ENCODE data around the gene ZMIZ2. TPM values are rescaled to one million over a fixed set of nuclear protein-coding genes. Genes with fewer than 3 reads are reported as not detected.

The ZMIZ2 gene
- total and polyA plus RNA-seq, 9 of the 15 experiments (the other 6 are each of a cell fraction or from before 2014, with no cell fraction given) = 0.13 to 40.3 (median 4.9) TPM

DNA sequence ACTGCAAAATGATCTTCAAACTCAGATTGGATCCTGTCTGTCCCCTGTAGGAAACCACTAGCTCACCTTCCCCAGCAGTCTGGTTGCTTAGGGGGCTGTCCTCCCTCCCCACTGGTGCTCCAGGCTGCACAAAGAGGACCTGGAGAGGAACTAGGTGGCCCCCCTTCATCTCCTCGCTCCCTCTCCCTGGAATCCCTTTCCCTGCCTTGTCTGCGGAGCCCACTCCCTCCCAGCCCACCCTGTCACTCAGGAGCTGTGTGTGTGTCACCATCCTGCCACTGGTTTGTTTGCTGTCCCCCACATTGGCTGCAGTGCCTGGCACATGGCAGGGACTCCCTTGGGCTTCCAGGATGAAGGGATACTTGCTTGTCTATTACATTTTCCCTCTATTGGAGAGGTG lies 35.5 kb upstream of the ZMIZ2 start:
- no peak for ATAC-seq
- no peak overlapping the region for H3K4me3 ChIP-seq
- no CpG with 5 or more reads among the region's 2 CpGs for WGBS (ENCODE audit: insufficient coverage, low coverage, missing lambda C conversion rate)
- H3K79me2 ChIP-seq (ENCODE audit: control insufficient read depth, insufficient read depth, low read length) = no peaks in the 10 kb centered on the region
- no peak for TF ChIP-seq SAFB (IDR thresholded peaks at IDR 0.05; ENCODE audit: borderline replicate concordance, low read depth, low read length)
- TF ChIP-seq ZNF324 (CRISPR knock-in tag; IDR thresholded peaks at IDR 0.05) = no peak
- TF ChIP-seq HDAC8 (tag; IDR thresholded peaks at IDR 0.05) = no peak
- TF ChIP-seq TSC22D4 (tag; IDR thresholded peaks at IDR 0.05) = no peak
- TF ChIP-seq SLC30A9 (CRISPR knock-in tag; IDR thresholded peaks at IDR 0.05) = no peak
- no peak for TF ChIP-seq TOE1 (IDR thresholded peaks at IDR 0.05; ENCODE audit: borderline replicate concordance)
- TF ChIP-seq TOE1 (CRISPR knock-in tag; IDR thresholded peaks at IDR 0.05; ENCODE audit: borderline replicate concordance, low read depth) = no peak
- TF ChIP-seq ZSCAN32 (CRISPR knock-in tag; IDR thresholded peaks at IDR 0.05) = no peak
- TF ChIP-seq, protein P1, sequence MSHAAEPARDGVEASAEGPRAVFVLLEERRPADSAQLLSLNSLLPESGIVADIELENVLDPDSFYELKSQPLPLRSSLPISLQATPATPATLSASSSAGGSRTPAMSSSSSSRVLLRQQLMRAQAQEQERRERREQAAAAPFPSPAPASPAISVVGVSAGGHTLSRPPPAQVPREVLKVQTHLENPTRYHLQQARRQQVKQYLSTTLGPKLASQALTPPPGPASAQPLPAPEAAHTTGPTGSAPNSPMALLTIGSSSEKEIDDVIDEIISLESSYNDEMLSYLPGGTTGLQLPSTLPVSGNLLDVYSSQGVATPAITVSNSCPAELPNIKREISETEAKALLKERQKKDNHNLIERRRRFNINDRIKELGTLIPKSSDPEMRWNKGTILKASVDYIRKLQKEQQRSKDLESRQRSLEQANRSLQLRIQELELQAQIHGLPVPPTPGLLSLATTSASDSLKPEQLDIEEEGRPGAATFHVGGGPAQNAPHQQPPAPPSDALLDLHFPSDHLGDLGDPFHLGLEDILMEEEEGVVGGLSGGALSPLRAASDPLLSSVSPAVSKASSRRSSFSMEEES (CRISPR knock-in tag; IDR thresholded peaks at IDR 0.05) = no peak
- TF ChIP-seq, protein P2, sequence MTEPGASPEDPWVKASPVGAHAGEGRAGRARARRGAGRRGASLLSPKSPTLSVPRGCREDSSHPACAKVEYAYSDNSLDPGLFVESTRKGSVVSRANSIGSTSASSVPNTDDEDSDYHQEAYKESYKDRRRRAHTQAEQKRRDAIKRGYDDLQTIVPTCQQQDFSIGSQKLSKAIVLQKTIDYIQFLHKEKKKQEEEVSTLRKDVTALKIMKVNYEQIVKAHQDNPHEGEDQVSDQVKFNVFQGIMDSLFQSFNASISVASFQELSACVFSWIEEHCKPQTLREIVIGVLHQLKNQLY (CRISPR knock-in tag; conservative IDR thresholded peaks at IDR 0.05) = no peak
- TF ChIP-seq GABPB1 (CRISPR knock-in tag; IDR thresholded peaks at IDR 0.05) = no peak
- no peak for TF ChIP-seq ELK1 (CRISPR knock-in tag; IDR thresholded peaks at IDR 0.05)
- H3K27me3 ChIP-seq (ENCODE audit: control insufficient read depth in 2 of 2, insufficient read depth in 2 of 2, low read length in 2 of 2) = no peaks in the 10 kb centered on the region
- in situ Hi-C loops (cut with MboI) = no loop called here
- no TSS peak for BruUV-seq (replicated peaks)
- no peaks in the 10 kb centered on the region for H3K9me3 ChIP-seq (replicated peaks; ENCODE audit: control insufficient read depth, insufficient read depth, low read depth, low read length)
- no peaks in the 10 kb centered on the region for H4K20me1 ChIP-seq (replicated peaks; ENCODE audit: control insufficient read depth, insufficient read depth, low read length)
- ChIA-PET POLR2A (interaction anchor here (0.7 to 1.0 kb wide), 2 partner anchors 12 to 59 kb away, joined by 3 read pairs; no protein-coding TSS in a partner anchor), CTCF (ENCODE audit: low intra/inter-chr PET ratio) (no interaction called here)
- H3K27ac ChIP-seq (ENCODE audit: extremely low read depth, low read depth, low read length) = no peak overlapping the region
- no peak overlapping the region for H3K9ac ChIP-seq (ENCODE audit: insufficient read depth in 1 of 2, low read depth in 2 of 2, low read length in 2 of 2)
- peak in 2 of 4 experiments; percentile 8 for DNase-seq (ENCODE audit: extremely low read depth in 1 of 4, low spot score in 3 of 4)
- H3K9me1 ChIP-seq (ENCODE audit: control insufficient read depth, insufficient read depth, low read length) = peaks cover 3% of the 10 kb centered on the region
- peaks cover 15% of the 10 kb centered on the region; the same call in 1 of the 3 replicates for H3K36me3 ChIP-seq (ENCODE audit: control insufficient read depth, insufficient read depth, low read length)
- H2AFZ ChIP-seq (ENCODE audit: low read depth, low read length) = no peak overlapping the region
- no peak overlapping the region for H3K4me2 ChIP-seq (ENCODE audit: insufficient read depth, low read length)
- H3K4me1 ChIP-seq (replicated peaks in 1 of 2; ENCODE audit: control insufficient read depth in 2 of 2, insufficient read depth in 2 of 2, low read length in 2 of 2) = peaks cover 8 to 12% of the 10 kb centered on the region in 2 experiments; a peak in 4 of 5 replicates
- FAIRE-seq = no peak
- intact Hi-C loops (cut with micrococcal nuclease) = no loop called here
